HG02571 (cell line): Measurements from ENCODE around the gene COL16A1.

ENCODE experiments used
- ATAC-seq: cut with Tn5 transposase; IDR thresholded peaks from one replicate; pipeline ENCODE4 v1.9.1; 2021; ENCODE audit warnings: mild to moderate bottlenecking, moderate library complexity; ENCODE audit not compliant: unreplicated experiment

COL16A1 gene

DNA sequence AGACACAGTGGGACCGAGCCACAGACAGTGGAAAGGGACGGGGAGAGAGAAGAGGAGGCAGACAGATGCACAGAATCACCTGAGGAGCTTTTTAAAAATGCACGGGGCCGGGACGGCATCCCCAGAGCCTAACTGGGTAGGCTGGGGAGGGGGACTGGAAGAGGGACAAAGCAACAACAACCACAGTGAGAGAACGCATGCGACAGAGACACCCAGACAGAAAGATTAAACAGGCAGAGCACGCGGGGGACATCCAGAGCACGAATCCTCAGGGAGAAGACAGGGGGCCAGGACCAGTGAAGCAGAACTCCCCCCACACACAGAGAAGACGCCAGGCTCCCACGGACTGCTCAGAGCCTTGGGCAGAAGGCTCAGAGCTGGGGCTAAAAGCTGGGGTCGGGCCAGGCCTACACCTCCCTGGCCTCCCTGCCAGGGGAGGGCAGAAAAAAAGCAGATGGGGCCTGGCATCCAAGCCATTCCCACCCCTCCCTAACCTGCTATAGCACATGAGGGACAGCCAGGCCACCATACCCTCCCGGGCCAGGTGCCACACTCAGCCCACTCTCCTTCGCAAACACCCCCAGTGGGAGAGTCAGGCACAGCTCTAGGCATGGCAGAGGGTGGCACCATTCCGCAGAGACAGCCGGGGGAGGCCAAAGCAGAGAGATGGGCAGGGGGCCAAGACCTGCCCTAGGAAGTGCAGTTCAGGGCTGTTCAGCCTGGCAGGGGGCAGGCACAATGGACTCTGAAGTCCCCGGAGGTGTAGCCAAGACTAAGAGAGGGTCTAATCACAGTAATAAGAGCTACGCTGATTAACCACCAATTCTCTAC is 29.8 kb upstream of the COL16A1 start:
- ATAC-seq = no peak

DNA sequence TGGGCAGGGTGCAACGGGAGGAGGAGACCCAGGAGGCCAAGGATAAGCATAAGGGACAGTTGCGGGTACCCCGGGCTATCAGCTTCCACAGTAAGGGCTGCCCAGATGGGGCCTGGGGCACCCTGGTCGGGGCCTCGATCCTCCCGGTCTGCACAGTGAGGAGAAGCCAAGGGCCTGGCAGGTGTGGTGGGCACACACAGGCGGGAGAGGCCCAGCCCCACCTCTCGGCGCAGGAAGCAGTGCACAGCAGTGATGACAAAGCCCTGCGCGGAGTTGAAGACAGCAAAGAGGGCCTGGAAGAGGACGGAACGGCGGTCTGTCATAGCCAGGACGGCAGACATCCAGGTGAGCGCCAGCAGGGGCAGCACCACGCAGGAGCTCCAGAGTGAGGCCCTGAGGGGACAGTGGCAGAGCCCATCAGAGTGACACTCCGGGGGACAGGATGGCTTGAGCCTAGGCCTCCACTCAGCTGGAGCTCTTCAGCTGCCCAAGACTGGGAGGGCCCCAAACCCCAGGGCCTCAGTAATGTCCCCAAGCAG is 29.0 kb upstream of the COL16A1 start:
- no peak for ATAC-seq

DNA sequence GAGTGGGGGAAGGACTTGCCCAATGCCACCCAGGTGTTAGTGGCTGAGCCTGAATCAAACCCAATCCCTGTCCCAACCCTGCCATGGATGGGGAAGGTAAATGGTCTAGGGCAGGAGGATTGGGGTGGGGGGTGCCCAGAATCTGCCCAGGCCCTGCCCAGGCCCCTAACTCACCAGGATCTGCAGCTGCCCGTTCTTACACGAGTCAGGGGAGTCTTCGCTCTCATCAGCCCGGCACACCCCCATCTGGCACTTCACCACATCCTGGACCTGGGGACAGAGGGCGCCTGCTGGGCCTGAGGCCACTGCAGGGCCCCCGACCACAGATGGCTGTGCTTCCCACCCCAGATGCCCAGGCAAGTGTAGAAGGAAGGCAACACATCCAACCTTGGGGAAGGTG is 28.5 kb upstream of the COL16A1 start:
- no peak for ATAC-seq

DNA sequence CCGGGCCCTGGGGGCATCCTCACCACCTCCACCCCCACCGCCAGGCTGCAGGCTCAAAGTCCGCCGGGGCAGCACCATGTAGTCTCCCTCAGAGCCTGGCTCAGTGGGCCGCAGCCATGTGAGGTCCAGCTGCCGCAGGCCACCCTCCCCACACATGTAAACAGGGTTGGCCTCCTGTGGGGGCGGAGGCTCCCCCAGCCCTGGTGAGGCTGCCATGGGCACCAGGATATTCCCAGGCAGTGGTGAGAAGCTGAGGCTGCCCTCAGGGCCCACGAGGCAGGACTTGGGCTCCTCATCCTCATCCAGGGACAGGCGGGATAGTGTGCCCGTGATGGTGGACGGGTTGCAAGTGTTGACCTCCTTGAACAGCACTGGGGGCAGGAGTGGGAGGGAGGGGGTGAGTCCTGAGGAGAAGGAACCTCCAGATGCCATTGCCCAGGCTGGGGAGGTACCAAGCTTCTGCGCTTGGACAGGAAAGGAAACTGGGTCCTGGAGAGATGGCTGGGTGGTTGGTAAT is 27.3 kb upstream of the COL16A1 start:
- no peak for ATAC-seq

DNA sequence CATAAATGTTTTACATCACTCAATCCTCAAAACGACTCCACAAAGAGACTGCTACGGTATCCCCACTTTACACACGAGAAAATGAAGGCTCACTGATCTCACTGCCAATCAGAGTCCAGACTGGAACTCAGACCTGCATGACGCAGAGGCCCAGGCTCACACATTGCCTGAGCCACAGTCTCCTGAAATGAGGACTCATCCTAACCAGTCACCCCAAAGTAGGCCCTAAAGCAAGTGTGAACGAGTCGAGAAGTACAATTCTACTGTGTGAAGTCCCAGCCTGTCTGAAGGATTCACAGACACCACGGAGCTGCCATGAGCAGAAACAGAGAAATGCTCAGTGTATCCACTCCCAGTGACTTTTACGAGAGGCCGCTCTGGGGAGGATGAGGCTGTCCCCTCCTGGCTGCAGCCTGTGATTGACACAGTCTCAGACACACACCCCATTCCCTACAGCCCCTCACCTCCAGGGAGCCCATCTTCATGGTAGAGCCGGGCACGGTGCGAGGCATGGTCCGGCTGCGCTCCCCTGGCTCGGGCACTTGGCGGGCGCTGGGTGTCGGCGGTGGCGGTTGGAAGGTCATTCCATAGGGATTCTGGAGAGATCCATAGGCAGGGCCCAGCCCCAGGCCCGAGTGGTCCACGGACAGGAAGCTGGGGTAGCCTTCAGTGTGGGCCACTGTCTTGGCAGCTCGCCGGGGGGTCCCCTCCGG is 26.7 kb upstream of the COL16A1 start:
- ATAC-seq = no peak

DNA sequence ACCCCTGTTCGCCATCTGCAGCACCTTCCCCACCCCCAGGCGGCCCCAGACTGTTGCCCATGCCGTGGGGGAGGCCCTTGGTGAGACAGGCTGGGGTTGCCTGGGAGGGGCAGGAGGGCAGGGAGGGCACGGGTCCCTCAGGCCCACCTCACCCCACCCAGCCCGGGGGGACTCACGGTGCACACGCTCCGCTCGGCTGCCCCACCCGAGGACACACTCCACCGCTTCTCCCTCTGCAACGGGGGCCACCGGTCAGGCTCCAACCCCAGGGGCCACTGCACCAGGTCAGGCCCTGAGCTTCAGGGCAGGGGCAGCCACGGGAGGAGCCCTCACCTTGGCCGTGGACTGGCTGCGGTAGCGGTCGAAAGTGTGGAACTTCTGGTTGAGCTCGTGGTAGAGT is 24.0 kb upstream of the COL16A1 start:
- ATAC-seq = no peak

DNA sequence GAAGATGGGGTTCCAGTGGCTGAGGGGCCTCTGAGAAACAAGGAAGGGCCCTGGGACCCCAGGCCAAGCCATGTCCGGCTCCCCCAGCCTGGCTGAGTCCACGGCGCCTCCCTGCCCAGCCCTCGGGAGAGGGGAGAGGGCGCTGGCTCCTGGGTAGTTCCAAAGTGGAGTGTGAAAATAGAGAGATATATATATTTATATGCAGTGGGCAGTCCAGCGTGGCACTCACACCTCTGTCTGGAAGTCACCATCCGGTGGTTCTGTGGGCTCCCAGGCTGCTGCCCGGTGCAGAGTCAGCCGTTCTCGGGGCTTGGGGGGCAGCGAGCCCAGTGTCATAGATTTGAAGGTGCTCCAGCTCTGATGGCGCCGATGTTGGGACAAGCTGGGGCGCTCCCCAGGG is 23.4 kb upstream of the COL16A1 start:
- ATAC-seq = no peak

DNA sequence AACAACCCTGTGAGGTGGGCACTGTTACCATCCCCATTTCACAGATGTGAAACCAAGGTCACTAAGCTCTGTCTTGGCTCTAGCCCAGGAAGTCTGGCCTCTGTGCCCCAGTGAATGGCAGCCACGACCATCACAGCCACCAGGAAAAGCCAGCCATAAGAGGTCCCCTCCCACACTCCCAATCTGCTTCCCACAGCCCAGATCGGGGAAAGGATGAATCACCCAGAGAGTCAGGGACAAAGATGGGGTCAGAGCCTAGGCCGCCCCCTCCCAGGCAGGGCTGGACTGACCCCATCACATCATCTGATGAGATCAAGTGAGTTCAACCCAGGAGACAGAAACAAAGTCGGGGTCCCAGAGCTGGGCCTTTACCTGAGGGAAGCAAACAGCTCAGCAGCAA is 22.9 kb upstream of the COL16A1 start:
- no peak for ATAC-seq

DNA sequence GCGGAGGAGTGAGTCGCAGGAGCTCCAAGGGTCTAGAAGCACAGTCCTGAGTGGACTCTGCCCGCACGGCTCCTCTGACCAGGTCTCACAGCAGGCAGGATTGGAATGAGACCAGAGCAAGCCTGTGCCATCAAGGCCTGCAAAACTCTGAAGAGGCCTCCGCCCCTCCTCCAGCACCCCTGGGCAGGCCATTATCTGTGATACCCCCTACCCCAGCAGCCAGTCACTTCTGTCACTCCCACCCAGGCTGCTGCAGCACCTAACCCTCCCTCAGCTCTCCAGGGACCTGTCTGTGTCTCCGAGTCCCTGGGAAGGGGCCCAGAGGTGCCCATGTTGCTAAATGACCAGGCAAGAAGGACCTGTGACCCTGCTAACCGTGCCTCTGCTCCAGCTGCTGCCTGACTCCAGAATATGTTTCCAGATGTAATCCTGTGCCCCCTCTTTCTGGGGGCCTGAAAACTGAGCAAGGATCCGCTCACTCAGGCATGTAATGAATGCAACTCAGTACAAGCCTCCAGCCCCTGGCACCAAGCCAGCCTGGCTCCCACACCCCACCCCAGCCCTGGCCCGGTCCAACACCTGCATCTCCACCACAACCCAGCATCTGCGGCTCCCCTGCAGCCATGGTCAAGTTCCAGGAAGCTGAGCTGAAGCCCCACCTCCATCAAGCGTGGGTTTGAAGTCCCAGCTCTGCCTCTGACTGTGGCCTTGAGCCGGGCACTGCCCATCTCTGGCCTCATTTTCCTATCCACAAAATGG is 22.1 kb upstream of the COL16A1 start:
- ATAC-seq = no peak

DNA sequence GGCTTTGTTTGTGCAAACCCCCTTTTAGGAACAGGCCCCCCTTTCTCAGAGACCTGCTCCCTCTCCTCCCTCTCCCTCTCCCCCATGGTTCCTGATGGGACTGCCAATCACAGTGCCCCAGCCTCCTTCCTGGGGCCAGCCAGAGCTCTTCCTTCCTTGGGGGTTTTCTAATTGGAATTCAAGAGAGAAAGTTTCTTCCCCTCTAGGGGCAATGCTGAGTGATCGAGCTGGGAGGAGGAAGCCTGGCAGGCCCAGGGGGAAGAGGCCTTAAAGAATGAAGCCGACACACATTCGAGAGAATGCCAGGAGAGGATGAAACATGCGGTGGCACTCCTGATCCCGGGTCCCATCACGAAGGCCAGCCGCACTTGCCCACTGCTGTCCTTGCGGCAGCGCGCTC is 21.3 kb upstream of the COL16A1 start:
- no peak for ATAC-seq

DNA sequence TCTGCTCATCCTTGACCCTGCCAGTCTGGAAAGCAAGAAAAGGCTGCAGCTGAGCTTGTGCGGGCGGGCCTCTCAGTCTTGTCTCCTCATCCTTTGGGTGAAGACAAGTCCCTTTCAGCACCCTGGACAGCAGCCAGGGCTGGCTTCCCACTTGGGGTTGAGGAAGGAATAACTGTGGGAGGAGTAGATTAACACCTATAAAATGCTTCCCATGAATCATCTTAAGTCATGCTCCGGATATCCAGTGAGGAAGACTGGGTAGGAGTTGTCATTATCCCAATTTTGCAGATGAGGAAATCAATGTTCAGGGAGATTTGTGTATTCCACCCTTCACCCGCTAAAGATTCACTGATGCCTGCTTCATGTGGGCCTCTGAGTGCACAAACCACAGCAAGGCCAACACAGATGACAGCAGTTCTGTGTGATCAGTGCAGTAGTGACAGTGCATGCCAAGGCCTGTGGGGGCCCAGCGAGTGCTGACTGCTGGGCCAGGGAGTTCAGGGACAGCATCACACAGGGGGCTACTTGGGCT is 20.1 kb upstream of the COL16A1 start:
- ATAC-seq = no peak

DNA sequence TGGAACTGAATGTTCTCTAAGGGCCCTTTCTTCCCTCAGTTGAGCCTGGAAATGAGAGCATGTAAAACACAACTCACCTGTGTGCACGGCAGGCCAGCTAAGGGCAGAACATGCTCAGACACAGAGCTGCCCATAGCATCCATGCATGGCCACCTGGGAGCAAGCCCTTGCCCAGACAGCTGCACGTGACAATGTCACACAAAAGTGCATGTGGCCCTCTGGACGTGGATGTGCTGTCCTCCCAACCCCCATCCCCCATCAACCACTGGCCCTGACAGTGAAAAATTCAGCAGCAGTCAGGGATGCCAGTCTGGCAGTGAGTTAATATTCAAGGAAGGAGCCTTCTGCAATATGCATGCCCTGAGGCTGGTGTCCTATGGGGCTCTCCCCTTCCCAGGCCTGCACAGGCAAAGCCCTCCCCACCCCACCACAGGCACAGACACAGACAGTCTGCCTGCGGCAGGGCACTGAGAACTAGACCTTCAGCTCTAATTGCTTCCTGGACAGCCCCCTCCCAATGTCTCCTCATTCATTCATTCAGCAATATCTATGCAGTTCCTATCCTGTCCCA is 14.6 kb upstream of the COL16A1 start:
- ATAC-seq = no peak

DNA sequence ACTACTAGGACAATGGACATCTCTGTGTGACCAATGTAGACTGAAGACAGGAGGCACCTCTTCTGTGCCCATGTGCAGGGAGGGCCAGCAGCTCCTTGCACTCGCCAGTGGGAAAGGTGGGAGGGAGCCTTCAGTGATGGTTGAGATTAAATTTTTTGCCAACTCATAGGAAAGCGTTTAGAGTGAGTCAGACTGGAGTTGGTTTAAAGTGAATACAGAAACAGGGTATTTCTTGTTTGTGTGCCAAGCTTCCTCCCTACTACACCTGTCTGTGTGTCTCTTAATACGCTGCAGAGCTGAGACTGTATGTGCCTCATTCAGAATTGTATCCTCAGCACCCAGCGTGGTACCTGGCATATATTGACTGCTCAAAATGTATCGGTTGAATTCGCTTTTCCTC is 13.5 kb upstream of the COL16A1 start:
- no peak for ATAC-seq

DNA sequence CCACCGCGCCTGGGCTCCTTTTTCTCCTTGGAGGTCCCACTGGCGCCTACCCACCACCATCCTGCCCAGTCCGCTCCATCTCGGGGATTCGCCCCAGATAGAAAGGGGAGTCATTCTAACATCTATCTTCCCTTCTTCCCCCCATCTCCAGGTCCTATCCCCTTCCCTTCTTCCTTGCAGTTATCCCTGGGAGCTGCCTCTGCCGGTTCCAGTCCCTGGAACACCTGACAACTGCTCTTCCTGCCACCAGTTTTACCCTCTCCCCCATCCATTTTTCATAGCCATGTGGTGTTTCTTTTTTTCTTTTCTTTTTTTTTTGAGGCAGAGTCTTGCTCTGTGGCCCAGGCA is 12.0 kb upstream of the COL16A1 start:
- no peak for ATAC-seq

DNA sequence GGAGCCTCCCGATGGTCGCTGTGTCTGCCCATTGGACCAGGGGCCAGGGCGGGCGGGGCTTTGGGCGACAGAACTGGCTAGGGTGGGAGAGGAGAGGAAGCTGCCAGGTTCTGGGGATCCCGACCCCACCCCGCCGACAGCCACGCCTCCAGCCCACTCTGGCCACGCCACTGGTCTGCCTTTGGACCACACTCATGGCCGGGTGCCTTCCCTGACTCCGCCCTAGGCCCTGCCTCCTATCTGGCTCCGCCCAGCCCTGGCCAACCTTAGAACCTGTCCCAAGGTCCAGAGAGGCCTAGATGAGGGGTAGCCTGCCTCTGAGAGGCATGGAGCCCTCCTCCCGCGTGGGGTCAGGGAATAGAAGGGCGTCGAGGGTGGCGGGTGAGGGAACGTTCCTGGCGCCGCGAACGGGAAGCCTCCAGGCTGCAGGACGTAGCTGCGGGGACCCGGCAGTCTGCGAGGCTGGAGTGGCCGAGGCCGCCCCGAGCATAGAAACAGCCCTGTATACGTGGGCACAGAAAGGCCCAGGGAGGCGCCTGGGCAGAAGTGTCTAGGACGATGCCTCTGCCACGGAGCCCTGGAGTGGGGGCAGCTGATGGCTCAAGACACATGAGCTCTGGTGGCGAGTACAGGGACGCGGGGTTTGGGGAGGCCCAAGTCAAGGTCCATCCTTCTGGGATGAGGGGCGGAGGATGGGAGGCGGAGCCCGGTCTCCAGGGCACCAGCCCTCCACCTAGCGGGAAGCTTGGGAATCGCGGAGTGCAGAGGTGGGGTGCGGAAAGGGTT is 11.5 kb upstream of the COL16A1 start:
- ATAC-seq = no peak

DNA sequence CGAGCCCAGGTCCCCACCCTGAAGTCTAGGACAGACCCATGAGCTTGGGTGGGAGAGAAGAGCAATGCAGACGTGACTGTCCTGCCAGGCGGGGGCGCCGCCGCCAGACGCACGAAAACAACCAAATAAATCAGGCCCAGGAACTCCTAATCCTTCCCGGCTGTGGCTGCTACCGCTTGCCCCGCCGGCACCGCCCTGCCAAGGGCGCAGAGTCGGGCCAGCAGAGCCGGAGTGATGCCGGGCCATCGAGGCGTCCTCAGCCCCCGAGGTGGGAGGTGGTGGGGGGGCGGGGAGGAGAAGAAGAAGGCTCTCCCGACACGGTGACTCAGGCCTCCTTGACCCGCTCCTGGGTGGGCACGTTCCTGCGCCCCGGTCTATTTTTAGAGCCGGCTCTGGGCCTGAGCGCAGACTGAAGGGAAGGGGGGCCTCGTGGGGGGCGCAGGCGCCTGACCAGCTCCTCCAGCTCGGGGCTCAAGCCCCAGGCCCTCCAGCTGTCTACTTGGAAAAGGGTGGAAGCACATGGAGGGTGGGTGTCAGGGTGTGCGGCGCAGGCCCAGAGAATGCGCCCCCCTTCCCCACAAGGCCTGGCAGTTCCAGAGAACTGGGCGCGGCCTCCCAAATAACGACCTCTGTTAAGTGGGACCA is 10.7 kb upstream of the COL16A1 start:
- ATAC-seq = no peak

DNA sequence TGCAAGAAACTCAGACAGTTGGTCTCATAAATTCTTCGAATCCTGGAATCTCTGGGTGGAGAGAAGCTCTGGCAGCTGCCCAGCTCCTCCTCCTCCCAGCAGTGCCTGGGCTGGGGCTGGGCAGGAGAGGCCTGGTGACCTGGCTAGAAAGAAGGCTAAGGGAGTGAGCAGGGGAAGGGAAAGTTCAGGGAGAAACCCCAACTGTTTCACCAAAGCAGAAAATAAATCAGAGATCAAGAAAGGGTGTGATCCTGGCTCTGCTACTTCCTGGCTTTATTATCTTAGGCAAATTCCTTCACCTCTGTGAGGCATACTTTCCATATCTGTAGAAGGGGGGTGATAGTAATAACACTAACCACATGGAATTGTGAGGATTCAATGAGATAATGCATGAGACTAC is 8.8 kb upstream of the COL16A1 start:
- ATAC-seq = no peak

DNA sequence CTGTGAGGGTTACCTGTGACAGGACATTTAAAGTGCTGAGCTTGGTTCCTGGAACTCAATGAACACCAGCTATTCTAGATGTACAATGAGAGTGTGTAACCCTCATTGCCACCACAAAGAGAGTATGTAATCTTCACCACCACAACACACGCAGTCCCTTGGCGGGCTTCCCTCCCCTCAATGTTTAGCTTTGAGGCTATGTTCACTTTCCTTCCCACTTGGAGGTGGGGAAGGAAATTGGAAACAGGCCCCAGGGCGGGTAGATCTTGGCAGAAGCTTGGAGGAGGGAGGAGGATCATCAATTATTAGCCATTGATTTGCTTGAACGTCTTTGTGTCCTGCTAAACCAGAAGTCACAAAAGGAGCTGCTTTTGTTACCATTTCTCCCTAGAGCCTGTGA is 8.3 kb upstream of the COL16A1 start:
- no peak for ATAC-seq

DNA sequence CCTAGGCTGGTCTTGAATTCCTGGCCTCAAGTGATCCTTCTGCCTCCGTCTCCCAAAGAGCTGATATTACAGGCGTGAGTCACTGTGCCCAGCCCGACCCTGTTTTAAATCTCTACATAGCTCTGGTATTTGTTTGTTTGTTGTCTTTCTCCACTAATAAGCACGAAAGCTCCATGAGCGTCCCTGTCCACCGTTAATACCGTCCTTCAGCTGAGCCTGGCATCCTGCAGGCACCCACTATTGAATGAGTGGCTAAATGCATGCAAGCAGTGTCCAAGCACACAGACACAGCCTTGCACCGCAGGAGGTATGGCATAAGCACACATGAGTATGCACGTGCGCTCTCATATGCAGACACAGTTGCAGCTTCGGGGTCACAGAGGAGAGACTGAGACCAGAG is 4.5 kb upstream of the COL16A1 start:
- ATAC-seq = no peak

DNA sequence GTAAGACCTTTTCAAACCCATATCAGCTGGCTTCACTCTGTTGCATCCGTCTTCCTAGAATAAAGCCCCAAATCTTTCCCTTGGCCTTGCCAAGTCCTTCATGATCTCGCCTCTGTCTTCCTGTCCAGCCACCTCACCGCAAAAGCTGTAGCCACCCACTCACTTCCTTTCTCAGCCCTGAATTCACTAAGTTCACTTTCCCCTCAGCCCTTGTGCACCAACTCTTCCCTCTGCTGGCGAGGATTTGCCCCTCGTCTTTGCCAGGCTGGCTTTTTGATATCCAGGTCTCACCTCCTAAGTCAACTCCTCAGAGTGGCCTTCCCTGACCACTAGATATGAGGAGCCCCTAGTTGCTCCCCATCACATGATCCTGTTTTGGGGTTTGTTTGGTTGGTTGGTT is 3.9 kb upstream of the COL16A1 start:
- no peak for ATAC-seq
